SK-N-SH treated with all-trans-retinoic acid at 6 μM for 48 hours (cell line): ENCODE results near the gene OCRL.

Experiments
- CSDC2 ChIP-seq: fragments of 250-450 bp; sonication (Bioruptor Pico); IDR thresholded peaks from 2 replicates; pipeline ENCODE4 v1.5.0; 2020; ENCODE audit warnings: mild to moderate bottlenecking, moderate library complexity
- ISL1 ChIP-seq: fragments of 250-450 bp; sonication (Bioruptor Pico); IDR thresholded peaks from 2 replicates; pipeline ENCODE4 v2.1.2; 2022; ENCODE audit warnings: mild to moderate bottlenecking, moderate library complexity
- SNAI2 ChIP-seq: fragments of 250-450 bp; sonication (Bioruptor Pico); IDR thresholded peaks from 2 replicates; pipeline ENCODE4 v1.5.0; 2020; ENCODE audit warnings: mild to moderate bottlenecking, moderate library complexity
- ZFP30 ChIP-seq: fragments of 450-650 bp; formaldehyde crosslinking; IDR thresholded peaks from 2 replicates; pipeline ENCODE4 v1.5.0; 2022; ENCODE audit warnings: mild to moderate bottlenecking, moderate library complexity
- TF ChIP-seq, protein P1 (sequence below): fragments of 250-450 bp; sonication (Bioruptor Pico); IDR thresholded peaks from 2 replicates; pipeline ENCODE4 v1.8.0; 2020; ENCODE audit warnings: mild to moderate bottlenecking, moderate library complexity, borderline replicate concordance
- TF ChIP-seq, protein P2 (sequence below): fragments of 250-450 bp; sonication (Bioruptor Pico); IDR thresholded peaks from 2 replicates; pipeline ENCODE4 v1.5.1; 2020; ENCODE audit warnings: low read depth, mild to moderate bottlenecking, moderate library complexity

- TF ChIP-seq, protein P1, sequence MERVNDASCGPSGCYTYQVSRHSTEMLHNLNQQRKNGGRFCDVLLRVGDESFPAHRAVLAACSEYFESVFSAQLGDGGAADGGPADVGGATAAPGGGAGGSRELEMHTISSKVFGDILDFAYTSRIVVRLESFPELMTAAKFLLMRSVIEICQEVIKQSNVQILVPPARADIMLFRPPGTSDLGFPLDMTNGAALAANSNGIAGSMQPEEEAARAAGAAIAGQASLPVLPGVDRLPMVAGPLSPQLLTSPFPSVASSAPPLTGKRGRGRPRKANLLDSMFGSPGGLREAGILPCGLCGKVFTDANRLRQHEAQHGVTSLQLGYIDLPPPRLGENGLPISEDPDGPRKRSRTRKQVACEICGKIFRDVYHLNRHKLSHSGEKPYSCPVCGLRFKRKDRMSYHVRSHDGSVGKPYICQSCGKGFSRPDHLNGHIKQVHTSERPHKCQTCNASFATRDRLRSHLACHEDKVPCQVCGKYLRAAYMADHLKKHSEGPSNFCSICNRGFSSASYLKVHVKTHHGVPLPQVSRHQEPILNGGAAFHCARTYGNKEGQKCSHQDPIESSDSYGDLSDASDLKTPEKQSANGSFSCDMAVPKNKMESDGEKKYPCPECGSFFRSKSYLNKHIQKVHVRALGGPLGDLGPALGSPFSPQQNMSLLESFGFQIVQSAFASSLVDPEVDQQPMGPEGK (CRISPR knock-in tag) = no peak
- TF ChIP-seq ZFP30 (CRISPR knock-in tag) (no peak), ISL1 (CRISPR knock-in tag) (no peak), CSDC2 (CRISPR knock-in tag) (no peak), SNAI2 (CRISPR knock-in tag) (no peak)
- TF ChIP-seq, protein P2, sequence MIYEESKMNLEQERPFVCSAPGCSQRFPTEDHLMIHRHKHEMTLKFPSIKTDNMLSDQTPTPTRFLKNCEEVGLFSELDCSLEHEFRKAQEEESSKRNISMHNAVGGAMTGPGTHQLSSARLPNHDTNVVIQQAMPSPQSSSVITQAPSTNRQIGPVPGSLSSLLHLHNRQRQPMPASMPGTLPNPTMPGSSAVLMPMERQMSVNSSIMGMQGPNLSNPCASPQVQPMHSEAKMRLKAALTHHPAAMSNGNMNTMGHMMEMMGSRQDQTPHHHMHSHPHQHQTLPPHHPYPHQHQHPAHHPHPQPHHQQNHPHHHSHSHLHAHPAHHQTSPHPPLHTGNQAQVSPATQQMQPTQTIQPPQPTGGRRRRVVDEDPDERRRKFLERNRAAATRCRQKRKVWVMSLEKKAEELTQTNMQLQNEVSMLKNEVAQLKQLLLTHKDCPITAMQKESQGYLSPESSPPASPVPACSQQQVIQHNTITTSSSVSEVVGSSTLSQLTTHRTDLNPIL (CRISPR knock-in tag) = no peak
These were observed 69.3 kb downstream of the OCRL start for GRCh38 chrX:129609395-129609794.
